H1 (cell line): ENCODE measurements around the gene SCO2.

Experiments
- BRCA1 ChIP-seq: IDR thresholded peaks from 2 replicates; pipeline ENCODE4 v1.6.1; 2012; ENCODE audit warnings: low read depth, low read length, improper control_type of control experiment
- CTCF ChIP-seq, 3 experiments: IDR thresholded peaks; 1 replicate in 2 of 3; 2 replicates in 1 of 3; pipeline versions ENCODE4 v1.5.1 to v1.6.1; 2011; ENCODE audit warnings: low read length in 3 of 3, mild to moderate bottlenecking in 3 of 3, inconsistent platforms in 2 of 3, low read depth in 1 of 3, moderate library complexity in 1 of 3; ENCODE audit not compliant: insufficient read depth in 1 of 3; ENCODE audit errors: control extremely low read depth in 1 of 3
- EZH2 ChIP-seq: fragments of 200-600 bp; sonication (generic); IDR thresholded peaks from 2 replicates; pipeline ENCODE4 v1.7.1; 2012; ENCODE audit warnings: low read depth, mild to moderate bottlenecking, moderate library complexity, low read length, inconsistent platforms; ENCODE audit not compliant: severe bottlenecking
- JUN ChIP-seq: IDR thresholded peaks from 2 replicates; pipeline ENCODE4 v1.6.1; 2011; ENCODE audit warnings: low read depth, mild to moderate bottlenecking, improper control_type of control experiment, low read length
- JUND ChIP-seq: IDR thresholded peaks from 2 replicates; pipeline ENCODE4 v1.6.1; 2011; ENCODE audit warnings: mild to moderate bottlenecking, improper control_type of control experiment, low read length
- TBP ChIP-seq: IDR thresholded peaks from 2 replicates; pipeline ENCODE4 v1.6.1; 2011; ENCODE audit warnings: low read depth, low read length, improper control_type of control experiment

GRCh38 chr22:50525104-50525857 lies at the start of gene SCO2:
- TF ChIP-seq JUN, result no peak
- TF ChIP-seq CTCF (IDR thresholded peaks at IDR 0.05; ENCODE audit: control extremely low read depth in 1 of 3, insufficient read depth in 1 of 3, low read depth in 1 of 3, low read length in 3 of 3), result peak in 2 of 3 experiments; percentile 49 to 52; a peak in 3 of 4 replicates
- TF ChIP-seq JUND, result no peak
- TF ChIP-seq TBP, result peak; percentile 57; the same call in 1 of the 2 replicates
- no peak for TF ChIP-seq EZH2
- no peak for TF ChIP-seq BRCA1
